Activated T-cell treated with anti-CD3 and anti-CD28 coated beads, Interleukin-2, amount 50 U/mL, for 24 hours (primary cell): ENCODE data around the gene TRPM3.

ENCODE experiments used
- DNase-seq: peaks from one replicate; pipeline ENCODE4 v3.0.0-alpha.2; 2020
- H3K27ac Mint-ChIP-seq: 2 replicates; pipeline ENCODE4 v1.8.0; 2020; ENCODE audit warnings: mild to moderate bottlenecking, mixed read lengths
- H3K27me3 Mint-ChIP-seq: 2 replicates; pipeline ENCODE4 v1.8.0; 2020; ENCODE audit warnings: mixed read lengths
- H3K36me3 Mint-ChIP-seq: 2 replicates; pipeline ENCODE4 v1.8.0; 2020; ENCODE audit warnings: low read depth, mixed read lengths
- H3K4me1 Mint-ChIP-seq: 2 replicates; pipeline ENCODE4 v1.8.0; 2020; ENCODE audit warnings: low read depth, mixed read lengths
- H3K4me3 Mint-ChIP-seq: 2 replicates; pipeline ENCODE4 v1.8.0; 2020; ENCODE audit warnings: mild to moderate bottlenecking, moderate library complexity, mixed read lengths
- H3K9me3 Mint-ChIP-seq: 2 replicates; pipeline ENCODE4 v1.8.0; 2020; ENCODE audit warnings: mixed read lengths

TRPM3 gene

DNA sequence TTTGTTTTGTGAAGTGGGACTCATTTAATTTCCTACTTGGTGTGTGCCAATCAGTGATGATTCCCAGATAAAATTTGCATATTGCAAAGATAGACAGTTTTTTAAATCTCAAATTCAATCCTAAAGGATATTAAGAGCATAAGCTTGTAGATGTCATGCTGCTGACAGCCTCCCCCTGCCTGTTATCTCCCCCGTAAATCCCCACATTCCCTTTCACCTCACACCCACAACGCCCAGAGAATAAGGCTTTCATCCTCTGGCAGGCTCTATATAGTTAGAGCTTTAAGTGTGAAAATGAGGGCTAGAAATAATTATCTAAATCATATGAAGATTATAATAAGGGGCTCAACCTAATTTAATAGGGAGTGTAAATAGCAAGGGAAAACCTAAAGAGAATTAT lies 265.0 kb downstream of the TRPM3 start:
- no peaks in the 10 kb centered on the region for H3K36me3 Mint-ChIP-seq
- H3K4me1 Mint-ChIP-seq, result no peaks in the 10 kb centered on the region
- no peak overlapping the region for H3K4me3 Mint-ChIP-seq
- no peaks in the 10 kb centered on the region for H3K9me3 Mint-ChIP-seq
- DNase-seq, result no peak
- H3K27me3 Mint-ChIP-seq, result peaks cover 10% of the 10 kb centered on the region
- H3K27ac Mint-ChIP-seq, result no peak overlapping the region

DNA sequence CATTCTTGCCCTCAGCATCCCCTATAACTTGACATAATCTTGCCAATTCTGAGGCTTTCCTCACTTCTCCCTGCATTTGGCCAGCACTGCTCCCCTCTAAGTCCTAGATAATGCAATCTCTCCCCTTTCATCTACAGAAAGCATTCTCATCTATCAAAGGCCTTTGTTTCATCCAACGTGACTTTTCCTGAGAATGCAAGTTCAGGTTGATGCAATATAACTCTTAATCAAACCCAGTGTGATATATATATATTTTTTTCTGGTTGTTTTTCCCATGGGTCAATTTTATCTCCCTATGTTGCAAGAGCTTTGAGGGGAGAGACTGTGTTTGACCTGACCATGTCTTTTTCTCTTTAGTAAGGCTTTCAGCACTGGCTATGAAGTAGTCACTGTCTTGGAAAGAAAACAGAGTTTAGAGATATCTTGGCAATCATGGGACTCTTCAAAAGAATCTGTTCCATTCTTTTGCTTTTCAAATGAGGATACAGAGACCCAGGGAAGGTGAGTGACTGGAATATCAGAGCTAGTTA lies 268.6 kb downstream of the TRPM3 start:
- Mint-ChIP-seq H3K27ac (no peak overlapping the region), H3K27me3 (no peaks in the 10 kb centered on the region), H3K36me3 (no peaks in the 10 kb centered on the region), H3K9me3 (peaks cover 2% of the 10 kb centered on the region), H3K4me3 (no peak overlapping the region), H3K4me1 (no peaks in the 10 kb centered on the region)
- no peak for DNase-seq

DNA sequence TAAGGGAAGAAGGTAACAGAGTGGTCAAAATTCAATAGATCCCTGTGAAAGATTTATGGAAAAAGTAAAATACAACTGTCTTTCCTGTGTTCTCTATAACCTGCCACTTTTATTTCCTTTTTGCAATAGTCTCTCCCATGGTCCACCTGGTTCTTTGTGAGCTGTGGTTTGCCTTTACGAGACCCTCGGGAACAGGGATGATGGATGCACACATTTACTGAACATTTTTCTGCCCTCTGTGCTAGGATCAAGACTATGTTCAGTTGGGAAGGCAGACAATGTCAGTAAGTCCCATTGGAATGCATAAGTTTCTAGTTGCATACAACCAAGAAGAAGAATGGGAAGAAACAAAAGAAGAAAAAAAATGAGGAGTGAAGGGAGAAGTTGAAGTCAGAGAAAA lies 281.2 kb downstream of the TRPM3 start:
- no peak for DNase-seq
- Mint-ChIP-seq H3K4me1 (no peaks in the 10 kb centered on the region), H3K27ac (no peak overlapping the region), H3K9me3 (no peaks in the 10 kb centered on the region), H3K27me3 (no peaks in the 10 kb centered on the region), H3K4me3 (no peak overlapping the region), H3K36me3 (no peaks in the 10 kb centered on the region)

DNA sequence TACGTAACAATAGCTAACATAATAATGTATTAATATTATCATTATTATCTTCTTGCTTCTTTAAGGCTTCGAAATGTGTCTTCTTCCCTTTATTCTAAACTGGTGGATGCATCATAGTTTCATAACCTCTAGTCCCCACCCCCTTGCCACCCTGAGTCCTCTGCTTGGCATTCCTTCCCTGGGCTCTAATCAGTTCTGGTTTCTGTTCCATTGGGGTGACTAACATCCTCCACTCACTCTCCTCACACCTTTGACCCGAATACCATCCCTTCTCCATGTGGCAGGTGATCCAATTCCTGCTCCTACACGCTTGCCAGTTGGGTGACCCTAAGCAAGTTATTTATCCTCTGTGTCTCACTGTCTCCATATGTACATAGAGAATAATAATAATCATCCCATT lies 286.1 kb downstream of the TRPM3 start:
- Mint-ChIP-seq H3K4me1 (no peaks in the 10 kb centered on the region), H3K36me3 (no peaks in the 10 kb centered on the region), H3K27ac (no peak overlapping the region), H3K27me3 (peaks cover 7% of the 10 kb centered on the region), H3K9me3 (no peaks in the 10 kb centered on the region), H3K4me3 (no peak overlapping the region)
- DNase-seq, result no peak

DNA sequence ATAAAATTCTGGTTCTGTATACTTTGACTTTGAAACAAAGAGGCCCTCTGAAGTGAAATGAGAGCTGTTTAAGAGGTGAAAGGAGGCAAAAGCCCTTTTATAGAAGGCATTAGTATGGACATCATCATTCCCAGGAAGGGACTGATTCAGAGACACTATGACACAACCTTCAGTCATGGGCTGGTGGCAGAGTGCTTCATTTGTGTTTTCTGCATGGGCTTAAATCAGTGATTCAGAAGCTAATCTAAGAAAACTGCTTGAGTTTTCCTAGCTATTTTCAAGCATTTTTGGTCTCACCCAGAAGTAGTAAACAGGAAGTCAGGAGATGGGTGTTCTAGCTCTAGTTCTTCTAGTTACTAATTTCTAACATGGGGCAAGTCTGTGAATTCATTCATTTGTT lies 288.9 kb downstream of the TRPM3 start:
- DNase-seq, result no peak
- no peaks in the 10 kb centered on the region for H3K4me1 Mint-ChIP-seq
- H3K4me3 Mint-ChIP-seq, result no peak overlapping the region
- no peaks in the 10 kb centered on the region for H3K9me3 Mint-ChIP-seq
- H3K27me3 Mint-ChIP-seq, result peaks cover 9% of the 10 kb centered on the region
- H3K36me3 Mint-ChIP-seq, result no peaks in the 10 kb centered on the region
- no peak overlapping the region for H3K27ac Mint-ChIP-seq

DNA sequence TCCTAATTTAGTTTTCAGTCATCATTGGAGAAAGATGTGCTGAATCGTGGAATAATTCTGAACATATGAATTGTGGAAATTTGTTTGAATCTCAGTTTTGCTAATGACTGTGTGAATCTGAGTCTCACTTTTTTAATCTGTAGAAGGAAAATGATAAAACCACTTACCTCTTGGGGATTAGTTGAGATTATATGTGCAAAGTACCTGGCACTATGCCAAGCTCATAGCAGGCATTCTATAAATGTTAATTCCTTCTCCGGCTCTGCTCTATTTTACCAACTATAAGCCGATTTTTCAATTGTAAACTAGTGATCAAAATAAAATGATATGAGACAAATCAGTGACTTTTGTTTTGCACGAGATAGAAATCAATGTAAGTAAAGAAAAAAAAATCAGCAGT lies 290.8 kb downstream of the TRPM3 start:
- no peak for DNase-seq
- Mint-ChIP-seq H3K4me1 (no peaks in the 10 kb centered on the region), H3K27ac (no peak overlapping the region), H3K36me3 (no peaks in the 10 kb centered on the region), H3K4me3 (no peak overlapping the region), H3K27me3 (peaks cover 13% of the 10 kb centered on the region), H3K9me3 (no peaks in the 10 kb centered on the region)

DNA sequence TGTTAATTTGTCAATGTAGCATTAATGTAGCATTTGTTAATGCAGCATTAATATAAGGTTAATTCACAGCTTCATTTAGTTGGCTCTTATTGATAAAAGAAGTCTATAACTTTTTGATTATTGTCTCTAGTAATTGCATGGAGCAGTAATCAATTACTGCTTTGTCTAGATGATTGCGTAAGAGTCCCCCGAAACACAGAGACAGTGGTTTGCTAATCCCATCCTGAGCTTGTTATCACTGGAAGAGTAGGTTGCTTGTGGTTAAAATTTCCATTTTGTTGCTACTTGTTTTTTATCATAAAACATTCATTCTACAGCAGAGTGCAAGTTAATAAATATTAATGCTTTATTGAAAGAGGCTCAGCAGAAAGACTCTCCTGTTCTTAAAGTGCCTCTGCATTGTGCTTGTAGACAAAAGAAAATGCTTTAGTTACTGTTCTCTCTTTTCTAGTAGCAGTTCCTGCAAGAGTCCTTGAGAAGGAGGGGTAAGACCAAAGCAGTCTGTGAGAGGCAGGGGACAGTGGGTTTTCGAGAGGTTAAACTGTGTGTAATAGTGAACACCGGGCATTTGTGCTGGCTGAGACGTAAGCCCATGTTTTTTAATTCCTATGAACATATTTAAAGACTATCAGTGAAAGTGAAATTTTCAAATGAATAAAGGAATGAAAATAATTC lies 291.7 kb downstream of the TRPM3 start:
- Mint-ChIP-seq H3K36me3 (no peaks in the 10 kb centered on the region), H3K4me1 (no peaks in the 10 kb centered on the region), H3K27me3 (peaks cover 16% of the 10 kb centered on the region), H3K27ac (no peak overlapping the region), H3K4me3 (no peak overlapping the region), H3K9me3 (no peaks in the 10 kb centered on the region)
- no peak for DNase-seq

DNA sequence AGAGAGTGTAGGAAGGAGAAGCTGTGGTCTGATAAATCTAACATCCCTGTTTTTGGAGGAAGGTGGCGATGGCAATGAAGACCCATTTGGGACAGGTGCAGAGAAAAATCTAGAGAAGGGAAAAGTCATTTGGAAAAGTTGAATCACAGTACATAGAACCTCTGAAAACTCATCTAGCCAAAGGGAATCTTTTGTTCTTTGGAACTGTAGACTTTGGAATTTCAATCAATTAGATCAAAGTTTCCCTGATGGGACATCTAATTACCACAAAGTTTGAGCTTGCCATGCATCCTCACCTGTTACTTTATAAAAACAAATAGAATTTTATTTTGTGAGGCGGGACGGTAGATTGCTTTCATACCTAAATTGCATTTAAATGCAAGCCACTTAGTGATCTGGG lies 294.9 kb downstream of the TRPM3 start:
- Mint-ChIP-seq H3K4me3 (no peak overlapping the region), H3K27ac (no peak overlapping the region), H3K36me3 (no peaks in the 10 kb centered on the region), H3K9me3 (no peaks in the 10 kb centered on the region), H3K27me3 (peaks cover 11% of the 10 kb centered on the region), H3K4me1 (no peaks in the 10 kb centered on the region)
- DNase-seq, result no peak

DNA sequence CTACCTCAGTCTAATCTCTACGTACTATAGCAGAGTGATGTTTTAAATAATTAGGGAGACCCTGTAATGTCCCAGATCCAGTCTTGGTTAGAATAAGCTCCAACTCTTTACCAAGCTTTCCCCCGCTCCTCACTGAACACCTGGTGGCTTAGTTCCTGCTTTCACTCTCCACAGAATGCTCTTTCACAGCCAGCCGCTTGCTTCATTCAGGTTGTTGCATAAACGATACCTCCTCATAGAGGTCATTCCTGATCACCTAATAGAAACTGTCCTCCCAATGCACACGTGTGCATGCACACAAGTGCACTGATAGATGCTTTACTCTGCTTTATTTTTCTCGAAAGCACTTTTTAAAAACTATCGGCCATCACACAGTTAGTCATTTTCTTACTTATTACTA lies 298.1 kb downstream of the TRPM3 start:
- H3K36me3 Mint-ChIP-seq, result no peaks in the 10 kb centered on the region
- H3K9me3 Mint-ChIP-seq, result no peaks in the 10 kb centered on the region
- no peak overlapping the region for H3K27ac Mint-ChIP-seq
- no peak for DNase-seq
- peaks cover 8% of the 10 kb centered on the region for H3K27me3 Mint-ChIP-seq
- H3K4me3 Mint-ChIP-seq, result no peak overlapping the region
- no peaks in the 10 kb centered on the region for H3K4me1 Mint-ChIP-seq

DNA sequence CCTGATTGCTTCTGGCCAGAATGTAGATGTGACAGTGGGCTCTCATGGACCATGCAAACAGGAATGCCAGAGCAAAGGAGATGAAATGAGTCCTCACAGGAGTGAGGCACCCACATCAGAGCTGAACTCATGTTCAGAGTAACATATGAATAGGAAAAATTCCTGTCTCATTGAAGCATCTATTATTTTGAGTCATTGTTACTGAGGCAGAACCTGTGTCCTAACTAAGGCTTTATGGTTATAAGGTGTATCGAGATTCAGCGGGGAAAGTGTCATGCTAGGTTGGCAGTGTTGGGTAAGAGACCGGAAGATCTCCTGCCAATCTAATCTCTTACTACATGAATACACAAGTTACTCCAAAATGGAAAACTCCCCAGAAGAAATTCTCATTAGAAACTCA lies 304.1 kb downstream of the TRPM3 start:
- no peak overlapping the region for H3K27ac Mint-ChIP-seq
- H3K9me3 Mint-ChIP-seq, result peaks cover 5% of the 10 kb centered on the region

DNA sequence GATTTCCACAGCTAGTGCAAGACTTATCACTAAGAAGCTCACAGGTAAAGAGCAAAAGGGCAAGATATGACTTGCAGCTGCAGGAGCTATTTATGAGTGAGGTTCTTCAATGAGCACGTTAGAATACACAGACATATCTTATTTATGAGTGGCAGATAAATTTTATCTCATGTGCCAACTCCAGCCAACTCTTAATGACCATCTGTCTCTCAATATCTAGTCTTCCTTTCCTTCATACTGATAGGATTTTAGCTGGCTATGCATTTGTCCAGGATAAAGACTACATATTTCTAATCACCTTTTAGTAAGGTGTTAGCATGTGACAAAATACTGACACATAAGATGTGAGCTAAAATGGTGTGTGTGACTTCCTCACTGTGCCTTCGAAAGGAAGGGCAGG lies 304.5 kb downstream of the TRPM3 start:
- DNase-seq, result no peak
- no peak overlapping the region for H3K4me3 Mint-ChIP-seq
- H3K27me3 Mint-ChIP-seq, result peaks cover 4% of the 10 kb centered on the region
- H3K36me3 Mint-ChIP-seq, result no peaks in the 10 kb centered on the region
- H3K4me1 Mint-ChIP-seq, result no peaks in the 10 kb centered on the region
- peaks cover 5% of the 10 kb centered on the region for H3K9me3 Mint-ChIP-seq
- H3K27ac Mint-ChIP-seq, result no peak overlapping the region

More for the DNA sequence above, 304.1 kb downstream of the TRPM3 start:
- no peak overlapping the region for H3K4me3 Mint-ChIP-seq
- H3K27me3 Mint-ChIP-seq, result peaks cover 4% of the 10 kb centered on the region
- DNase-seq, result no peak
- no peaks in the 10 kb centered on the region for H3K4me1 Mint-ChIP-seq
- H3K36me3 Mint-ChIP-seq, result no peaks in the 10 kb centered on the region

DNA sequence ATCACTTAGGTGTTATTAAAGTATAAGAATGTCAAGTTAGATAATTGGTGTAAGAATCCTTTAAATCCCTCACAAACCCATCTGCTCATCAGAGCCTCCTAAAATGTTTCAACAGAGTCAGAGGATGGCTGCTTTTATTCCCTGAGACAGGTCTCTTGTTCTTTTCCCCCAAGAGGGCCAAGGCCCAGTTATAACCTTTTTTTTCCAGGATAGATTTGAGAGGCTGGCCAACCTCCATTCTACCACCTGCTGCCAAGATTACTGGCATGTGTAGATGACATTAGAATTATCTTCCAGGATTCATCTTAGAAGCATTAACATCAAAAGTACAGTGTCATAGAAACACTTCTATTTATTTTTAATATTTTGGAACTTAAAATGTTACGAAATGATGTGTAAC lies 305.1 kb downstream of the TRPM3 start:
- peaks cover 5% of the 10 kb centered on the region for H3K9me3 Mint-ChIP-seq
- H3K27me3 Mint-ChIP-seq, result peaks cover 4% of the 10 kb centered on the region
- no peak overlapping the region for H3K4me3 Mint-ChIP-seq
- no peak for DNase-seq
- no peaks in the 10 kb centered on the region for H3K36me3 Mint-ChIP-seq
- H3K4me1 Mint-ChIP-seq, result no peaks in the 10 kb centered on the region
- H3K27ac Mint-ChIP-seq, result no peak overlapping the region

DNA sequence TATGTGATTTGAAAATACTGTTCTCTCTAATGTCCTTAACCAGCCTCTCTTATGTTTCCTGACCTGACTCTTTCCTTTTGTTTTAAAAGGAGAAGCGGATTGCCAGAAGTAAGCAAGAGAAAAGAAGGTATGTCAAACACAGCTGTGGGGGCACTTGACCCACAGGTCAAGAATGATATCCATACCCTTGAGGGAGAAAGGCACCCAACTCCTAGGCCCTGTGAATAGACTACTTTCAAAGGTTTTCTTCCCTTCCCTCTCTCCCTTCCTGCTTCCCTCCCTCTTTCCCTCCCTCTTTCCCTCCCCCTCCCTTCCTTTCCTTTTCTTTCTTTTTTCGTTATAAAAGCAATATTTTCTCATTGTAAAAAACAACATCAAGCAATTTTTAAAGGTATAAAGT lies 306.8 kb downstream of the TRPM3 start:
- Mint-ChIP-seq H3K9me3 (peaks cover 5% of the 10 kb centered on the region), H3K36me3 (no peaks in the 10 kb centered on the region), H3K4me3 (no peak overlapping the region), H3K27ac (no peak overlapping the region), H3K4me1 (no peaks in the 10 kb centered on the region), H3K27me3 (peaks cover 4% of the 10 kb centered on the region)
- DNase-seq, result no peak

DNA sequence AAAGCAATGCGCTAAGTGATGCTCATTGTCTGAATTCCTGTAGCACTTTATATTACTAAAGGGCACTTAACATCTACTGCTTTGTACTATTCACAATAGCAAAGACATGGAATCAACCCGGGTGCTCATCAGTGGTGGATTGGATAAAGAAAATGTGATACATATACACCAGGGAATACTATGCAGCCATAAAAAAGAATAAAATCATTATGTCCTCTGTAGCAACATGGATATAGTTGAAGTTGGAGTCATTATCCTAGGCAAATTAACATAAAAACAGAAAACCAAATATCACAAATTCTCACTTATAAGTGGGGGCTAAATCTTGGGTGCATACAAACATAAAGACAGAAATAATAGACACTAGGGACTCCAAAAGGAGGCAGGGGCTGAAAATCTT lies 308.3 kb downstream of the TRPM3 start:
- H3K9me3 Mint-ChIP-seq, result peaks cover 5% of the 10 kb centered on the region
- H3K27ac Mint-ChIP-seq, result no peak overlapping the region
- no peaks in the 10 kb centered on the region for H3K4me1 Mint-ChIP-seq
- peaks cover 4% of the 10 kb centered on the region for H3K27me3 Mint-ChIP-seq
- H3K36me3 Mint-ChIP-seq, result no peaks in the 10 kb centered on the region
- no peak overlapping the region for H3K4me3 Mint-ChIP-seq
- no peak for DNase-seq

DNA sequence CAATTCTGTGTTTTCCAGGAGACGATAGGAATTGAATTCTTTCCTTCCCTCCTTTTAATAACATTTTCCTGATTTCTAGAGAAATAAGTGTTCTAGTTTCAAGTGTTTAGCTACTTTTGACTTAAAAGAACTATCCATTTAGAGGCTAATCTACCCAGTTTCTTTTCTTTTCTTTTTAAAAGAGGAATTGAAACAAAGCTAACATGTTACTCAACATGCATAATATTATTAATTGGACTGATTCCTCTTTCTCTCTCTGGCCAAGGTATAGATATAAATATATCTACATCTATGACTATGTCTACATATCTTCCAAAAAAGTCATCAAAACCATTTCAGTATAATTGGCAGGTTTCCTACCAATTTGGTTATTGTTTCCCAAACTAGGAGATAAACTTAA lies 309.8 kb downstream of the TRPM3 start:
- Mint-ChIP-seq H3K4me1 (no peaks in the 10 kb centered on the region), H3K27me3 (peaks cover 4% of the 10 kb centered on the region), H3K27ac (no peak overlapping the region), H3K4me3 (no peak overlapping the region), H3K36me3 (no peaks in the 10 kb centered on the region), H3K9me3 (peaks cover 5% of the 10 kb centered on the region)
- no peak for DNase-seq

DNA sequence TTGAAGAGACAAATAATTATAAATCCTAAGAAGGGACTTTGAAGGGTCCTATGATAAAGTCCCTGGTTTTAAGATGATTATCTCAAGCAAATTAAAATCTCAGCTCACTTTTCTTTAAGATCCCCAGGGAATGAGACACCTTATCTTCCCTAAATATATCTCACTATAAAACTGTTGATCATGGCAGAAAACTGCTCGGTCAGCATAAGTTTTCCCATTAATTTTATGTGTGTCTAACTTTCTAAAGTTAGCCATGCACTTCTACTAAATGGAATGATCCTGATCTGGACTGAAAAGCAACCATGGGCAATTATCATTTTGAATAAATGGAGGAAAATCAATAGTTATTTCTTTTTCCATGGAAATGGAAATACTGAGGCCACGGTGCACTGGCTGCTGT lies 314.5 kb downstream of the TRPM3 start:
- Mint-ChIP-seq H3K4me1 (no peaks in the 10 kb centered on the region), H3K27ac (no peak overlapping the region), H3K4me3 (no peak overlapping the region), H3K36me3 (no peaks in the 10 kb centered on the region), H3K9me3 (no peaks in the 10 kb centered on the region), H3K27me3 (no peaks in the 10 kb centered on the region)
- no peak for DNase-seq
